ENCODE measurements around the gene PCID2. TPM values are rescaled to one million over a fixed set of nuclear protein-coding genes. Genes with fewer than 3 reads are reported as not detected.

Gene PCID2
- total and polyA plus RNA-seq, 12 donors: 38.9 to 74.0 (median 47.3) TPM

DNA sequence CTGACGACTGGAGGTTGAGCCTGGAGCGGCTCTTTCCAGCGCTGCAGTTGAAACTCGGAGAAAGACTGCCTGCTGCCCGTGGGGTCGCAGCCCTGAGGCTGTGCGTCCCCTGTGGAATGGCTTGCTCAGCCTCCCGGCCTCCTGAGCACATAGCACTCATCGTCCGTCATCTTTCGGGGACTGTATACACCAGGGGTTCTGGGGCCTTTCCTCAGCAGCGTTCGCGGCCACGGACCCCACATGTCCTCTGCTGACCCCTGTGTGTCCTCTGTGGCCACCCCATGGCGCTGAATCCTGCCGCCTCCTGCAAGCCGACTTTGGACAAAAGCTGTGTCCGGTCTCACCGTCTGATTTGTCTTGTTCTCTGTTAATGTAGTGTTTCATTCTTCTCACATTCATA, 21.3 kb upstream of the PCID2 start:
- H3K9me3 ChIP-seq: no peaks in the 10 kb centered on the region
- intact Hi-C loops (cut with DNase I): loop anchor here in 5 of 10 donors (5.0 to 10.0 kb wide), 2 partner anchors 192 to 195 kb away; no protein-coding TSS in a partner anchor

DNA sequence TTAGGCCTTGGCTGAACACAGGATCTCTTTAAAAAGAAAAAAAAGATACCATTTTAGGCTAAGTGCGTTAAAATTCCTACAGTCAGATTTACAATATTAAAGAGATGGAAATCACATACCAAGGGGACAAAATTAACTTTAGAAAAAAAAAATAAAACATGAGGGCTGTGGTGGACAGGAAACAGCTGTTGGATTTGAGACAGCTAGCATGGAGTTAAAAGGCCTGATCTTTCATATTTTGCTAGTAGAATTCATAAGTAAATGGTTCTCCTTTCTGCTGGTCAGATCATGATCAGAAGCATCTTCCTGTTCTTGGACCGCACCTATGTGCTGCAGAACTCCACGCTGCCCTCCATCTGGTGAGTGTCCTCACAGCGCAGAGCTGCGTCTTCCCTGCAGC, 20.7 kb upstream of the PCID2 start:
- no peaks in the 10 kb centered on the region for H3K27me3 ChIP-seq
- WGBS, 2 donors: 90 to 92% methylated on average over 5 of the region's 5 CpGs
- TF ChIP-seq, protein P1, sequence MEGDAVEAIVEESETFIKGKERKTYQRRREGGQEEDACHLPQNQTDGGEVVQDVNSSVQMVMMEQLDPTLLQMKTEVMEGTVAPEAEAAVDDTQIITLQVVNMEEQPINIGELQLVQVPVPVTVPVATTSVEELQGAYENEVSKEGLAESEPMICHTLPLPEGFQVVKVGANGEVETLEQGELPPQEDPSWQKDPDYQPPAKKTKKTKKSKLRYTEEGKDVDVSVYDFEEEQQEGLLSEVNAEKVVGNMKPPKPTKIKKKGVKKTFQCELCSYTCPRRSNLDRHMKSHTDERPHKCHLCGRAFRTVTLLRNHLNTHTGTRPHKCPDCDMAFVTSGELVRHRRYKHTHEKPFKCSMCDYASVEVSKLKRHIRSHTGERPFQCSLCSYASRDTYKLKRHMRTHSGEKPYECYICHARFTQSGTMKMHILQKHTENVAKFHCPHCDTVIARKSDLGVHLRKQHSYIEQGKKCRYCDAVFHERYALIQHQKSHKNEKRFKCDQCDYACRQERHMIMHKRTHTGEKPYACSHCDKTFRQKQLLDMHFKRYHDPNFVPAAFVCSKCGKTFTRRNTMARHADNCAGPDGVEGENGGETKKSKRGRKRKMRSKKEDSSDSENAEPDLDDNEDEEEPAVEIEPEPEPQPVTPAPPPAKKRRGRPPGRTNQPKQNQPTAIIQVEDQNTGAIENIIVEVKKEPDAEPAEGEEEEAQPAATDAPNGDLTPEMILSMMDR (IDR thresholded peaks at IDR 0.05): no peak
- H3K4me1 ChIP-seq: peaks cover 0 to 17% (median 6%) of the 10 kb centered on the region in 9 donors
- intact Hi-C loops (cut with DNase I): loop anchor here in 5 of 10 donors (5.0 to 10.0 kb wide), 2 partner anchors 192 to 194 kb away; no protein-coding TSS in a partner anchor
- no peak for ATAC-seq
- H3K36me3 ChIP-seq: peaks cover 0 to 97% (median 42%) of the 10 kb centered on the region in 9 donors
- no peak for DNase-seq
- no peaks in the 10 kb centered on the region for H3K9me3 ChIP-seq
- no peak overlapping the region for H3K27ac ChIP-seq
- no peak overlapping the region for H3K4me3 ChIP-seq

More for the DNA sequence above, 21.3 kb upstream of the PCID2 start:
- TF ChIP-seq, protein P1 (IDR thresholded peaks at IDR 0.05): no peak
- WGBS, 2 donors: 93 to 95% methylated on average over 20 of the region's 20 CpGs
- no peak overlapping the region for H3K27ac ChIP-seq
- H3K4me3 ChIP-seq: no peak overlapping the region
- peaks cover 0 to 11% (median 0%) of the 10 kb centered on the region in 9 donors for H3K4me1 ChIP-seq
- no peaks in the 10 kb centered on the region for H3K27me3 ChIP-seq
- DNase-seq: no peak
- ATAC-seq: no peak
- H3K36me3 ChIP-seq: peaks cover 0 to 97% (median 43%) of the 10 kb centered on the region in 9 donors

GRCh38 chr13:113226873-113227450, 18.5 kb upstream of the PCID2 start:
- WGBS, 2 donors: 70 to 85% methylated on average over 7 of the region's 7 CpGs
- peak in 1 of 8 donors; percentile 9 for ATAC-seq
- intact Hi-C loops (cut with DNase I): loop anchor here in 5 of 10 donors (5.0 to 10.0 kb wide), 2 partner anchors 190 to 192 kb away; no protein-coding TSS in a partner anchor

DNA sequence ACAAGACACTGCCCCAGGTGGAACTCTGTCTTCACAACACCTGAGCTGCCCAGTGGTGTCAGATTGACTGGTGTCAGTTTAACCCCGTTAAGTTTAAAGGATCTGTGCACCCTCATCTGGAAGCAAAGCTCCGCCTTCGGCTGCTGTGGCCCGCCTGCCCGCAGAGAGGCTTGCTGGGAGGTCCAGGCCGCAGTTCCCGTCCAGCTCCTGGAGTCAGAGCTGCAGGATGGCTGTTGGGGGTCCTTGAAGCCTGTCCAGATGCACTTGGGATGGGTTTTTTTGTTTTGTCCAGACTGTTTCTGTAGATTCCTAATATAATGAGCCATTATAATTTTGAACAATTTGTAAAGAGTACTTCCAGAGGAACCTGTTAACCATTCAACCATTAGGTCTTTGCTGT, 17.0 kb upstream of the PCID2 start:
- H3K4me1 ChIP-seq: peaks cover 0 to 27% (median 10%) of the 10 kb centered on the region in 9 donors
- peaks cover 0 to 100% (median 40%) of the 10 kb centered on the region in 9 donors for H3K36me3 ChIP-seq
- H3K27ac ChIP-seq: no peak overlapping the region
- intact Hi-C loops (cut with DNase I): loop anchor here in 5 of 10 donors (5.0 to 10.0 kb wide), 2 partner anchors 188 to 191 kb away; no protein-coding TSS in a partner anchor
- ATAC-seq (no peak), DNase-seq (no peak)
- no peaks in the 10 kb centered on the region for H3K9me3 ChIP-seq
- H3K4me3 ChIP-seq: no peak overlapping the region
- H3K27me3 ChIP-seq: no peaks in the 10 kb centered on the region
- 93 to 94% methylated on average over 7 of the region's 7 CpGs for WGBS, 2 donors
- TF ChIP-seq, protein P1 (IDR thresholded peaks at IDR 0.05): no peak

More at GRCh38 chr13:113226873-113227450, 18.5 kb upstream of the PCID2 start:
- no peak overlapping the region for H3K27ac ChIP-seq
- H3K27me3 ChIP-seq: no peaks in the 10 kb centered on the region
- no peak for DNase-seq
- peaks cover 0 to 98% (median 40%) of the 10 kb centered on the region in 9 donors for H3K36me3 ChIP-seq
- TF ChIP-seq, protein P1 (IDR thresholded peaks at IDR 0.05): no peak
- H3K9me3 ChIP-seq: no peaks in the 10 kb centered on the region
- peaks cover 0 to 19% (median 5%) of the 10 kb centered on the region in 9 donors for H3K4me1 ChIP-seq
- no peak overlapping the region for H3K4me3 ChIP-seq

All from heart right ventricle (tissue), 16 donors.